H9 (cell line): ENCODE results near the gene KCNJ15. TPM values are rescaled to one million over a fixed set of nuclear protein-coding genes. Genes with fewer than 3 reads are reported as not detected.

ENCODE experiments used
- DNase-seq: peaks from one replicate; pipeline ENCODE4 v3.0.0-alpha.2; 2017
- H2AFZ ChIP-seq: one replicate; pipeline ENCODE4 v1.6.1; 2013; ENCODE audit warnings: mild to moderate bottlenecking, low read length, control low read depth, moderate library complexity
- H2AK5ac ChIP-seq: 2 replicates; pipeline ENCODE4 v1.6.1; 2013; ENCODE audit warnings: low read length, control low read depth, mixed read lengths; ENCODE audit not compliant: insufficient read length
- H2BK120ac ChIP-seq: one replicate; pipeline ENCODE4 v1.6.1; 2013; ENCODE audit warnings: low read depth, mild to moderate bottlenecking, low read length, control low read depth, inconsistent platforms; ENCODE audit not compliant: poor library complexity, severe bottlenecking
- H2BK12ac ChIP-seq: 2 replicates; pipeline ENCODE4 v1.6.1; 2013; ENCODE audit warnings: low read length, control low read depth, mixed read lengths, low read depth; ENCODE audit not compliant: insufficient read length
- H2BK15ac ChIP-seq: 2 replicates; pipeline ENCODE4 v1.6.1; 2013; ENCODE audit warnings: low read depth, low read length, control low read depth
- H2BK20ac ChIP-seq: one replicate; pipeline ENCODE4 v1.6.1; 2013; ENCODE audit warnings: low read depth, mild to moderate bottlenecking, low read length, control low read depth, inconsistent platforms; ENCODE audit not compliant: poor library complexity, severe bottlenecking
- H2BK5ac ChIP-seq: 2 replicates; pipeline ENCODE4 v1.6.1; 2013; ENCODE audit warnings: low read length, control low read depth, mixed read lengths; ENCODE audit not compliant: insufficient read length
- H3K14ac ChIP-seq: 2 replicates; pipeline ENCODE4 v1.6.1; 2013; ENCODE audit warnings: low read length, control low read depth; ENCODE audit not compliant: insufficient read depth
- H3K18ac ChIP-seq: 2 replicates; pipeline ENCODE4 v1.6.1; 2013; ENCODE audit warnings: low read depth, mild to moderate bottlenecking, mixed read lengths, low read length, control low read depth; ENCODE audit not compliant: insufficient read length
- H3K23ac ChIP-seq: 2 replicates; pipeline ENCODE4 v1.6.1; 2013; ENCODE audit warnings: low read length, control low read depth, mixed read lengths, low read depth; ENCODE audit not compliant: insufficient read length
- H3K23me2 ChIP-seq: 2 replicates; pipeline ENCODE4 v1.6.1; 2013; ENCODE audit warnings: low read depth, mild to moderate bottlenecking, mixed read lengths, low read length, control low read depth; ENCODE audit not compliant: insufficient read length, poor library complexity, severe bottlenecking
- H3K27ac ChIP-seq: 2 replicates; pipeline ENCODE4 v1.5.1; 2013; ENCODE audit warnings: low read length, control low read depth, mixed read lengths, low read depth; ENCODE audit not compliant: insufficient read length
- H3K27me3 ChIP-seq: 2 replicates; pipeline ENCODE4 v1.6.1; 2013; ENCODE audit warnings: low read length, control low read depth, inconsistent platforms; ENCODE audit not compliant: insufficient read depth
- H3K4ac ChIP-seq: 2 replicates; pipeline ENCODE4 v1.6.1; 2013; ENCODE audit warnings: low read depth, mild to moderate bottlenecking, control low read depth, inconsistent platforms, low read length, moderate library complexity
- H3K4me1 ChIP-seq: 2 replicates; pipeline ENCODE4 v1.6.1; 2013; ENCODE audit warnings: low read length, control low read depth, inconsistent platforms; ENCODE audit not compliant: insufficient read depth
- H3K4me2 ChIP-seq: 2 replicates; pipeline ENCODE4 v1.6.1; 2013; ENCODE audit warnings: low read length, control low read depth, mixed read lengths; ENCODE audit not compliant: insufficient read length, insufficient read depth
- H3K56ac ChIP-seq: 2 replicates; pipeline ENCODE4 v1.6.1; 2013; ENCODE audit warnings: low read depth, mild to moderate bottlenecking, mixed read lengths, low read length, control low read depth; ENCODE audit not compliant: insufficient read length
- H3K79me1 ChIP-seq: 2 replicates; pipeline ENCODE4 v1.6.1; 2013; ENCODE audit warnings: low read depth, mild to moderate bottlenecking, moderate library complexity, low read length, control low read depth, inconsistent platforms; ENCODE audit not compliant: insufficient read depth, poor library complexity, severe bottlenecking
- H3K79me2 ChIP-seq: 2 replicates; pipeline ENCODE4 v1.6.1; 2013; ENCODE audit warnings: low read length, control low read depth, inconsistent platforms; ENCODE audit not compliant: insufficient read depth
- H3K9ac ChIP-seq: 2 replicates; pipeline ENCODE4 v1.6.1; 2013; ENCODE audit warnings: low read length, control low read depth, mixed read lengths; ENCODE audit not compliant: insufficient read length; ENCODE audit errors: extremely low read depth
- H3K9me3 ChIP-seq: one replicate; pipeline ENCODE4 v1.6.1; 2013; ENCODE audit warnings: low read depth, low read length, inconsistent platforms; ENCODE audit not compliant: control insufficient read depth
- H3T11ph ChIP-seq: one replicate; pipeline ENCODE4 v1.6.1; 2013; ENCODE audit warnings: mild to moderate bottlenecking, low read length, control low read depth, inconsistent platforms
- H4K20me1 ChIP-seq: one replicate; pipeline ENCODE4 v1.6.1; 2013; ENCODE audit not compliant: control insufficient read depth, insufficient read length, insufficient read depth
- H4K5ac ChIP-seq: 2 replicates; pipeline ENCODE4 v1.6.1; 2013; ENCODE audit warnings: low read depth, mild to moderate bottlenecking, mixed read lengths, low read length, control low read depth; ENCODE audit not compliant: insufficient read length
- H4K8ac ChIP-seq: replicated peaks from 2 replicates; pipeline ENCODE4 v1.6.1; 2013; ENCODE audit warnings: low read length, control low read depth, mixed read lengths, low read depth; ENCODE audit not compliant: insufficient read length
- H4K91ac ChIP-seq: 2 replicates; pipeline ENCODE4 v1.6.1; 2013; ENCODE audit warnings: low read depth, mild to moderate bottlenecking, moderate library complexity, mixed read lengths, low read length, control low read depth; ENCODE audit not compliant: insufficient read length
- H3K27ac Mint-ChIP-seq, 3 experiments: 2 replicates in 2 of 3; 3 replicates in 1 of 3; pipeline ENCODE4 v1.8.0; 2020 to 2021; ENCODE audit warnings: mixed read lengths in 3 of 3, mild to moderate bottlenecking in 1 of 3, moderate library complexity in 1 of 3
- H3K27me3 Mint-ChIP-seq: 2 replicates; pipeline ENCODE4 v1.8.0; 2021; ENCODE audit warnings: low read depth, mild to moderate bottlenecking, moderate library complexity, mixed read lengths
- H3K36me3 Mint-ChIP-seq, 3 experiments: 2 replicates in 2 of 3; 3 replicates in 1 of 3; pipeline ENCODE4 v1.8.0; 2020 to 2021; ENCODE audit warnings: low read depth in 3 of 3, mixed read lengths in 3 of 3; ENCODE audit not compliant: insufficient read depth in 1 of 3
- H3K4me1 Mint-ChIP-seq, 2 experiments: 2 replicates each; pipeline ENCODE4 v1.8.0; 2020; ENCODE audit warnings: mixed read lengths in 2 of 2
- H3K4me3 Mint-ChIP-seq, 2 experiments: 2 replicates in 1 of 2; 3 replicates in 1 of 2; pipeline ENCODE4 v1.8.0; 2020 to 2021; ENCODE audit warnings: mild to moderate bottlenecking in 2 of 2, mixed read lengths in 2 of 2, moderate library complexity in 1 of 2
- H3K9me3 Mint-ChIP-seq, 2 experiments: 2 replicates in 1 of 2; 3 replicates in 1 of 2; pipeline ENCODE4 v1.8.0; 2020; ENCODE audit warnings: mild to moderate bottlenecking in 2 of 2, mixed read lengths in 2 of 2, moderate library complexity in 1 of 2
- CTCF ChIP-seq: fragments of 200-600 bp; sonication (generic); conservative IDR thresholded peaks from 3 replicates; pipeline ENCODE4 v1.8.0; 2021; ENCODE audit warnings: antibody characterized with exemption, mild to moderate bottlenecking
- WGBS: extraction: QIAGEN DNeasy Blood & Tissue Kit; methylation state at CpG from one replicate; pipeline ENCODE4 v1.1.7; 2013; ENCODE audit warnings: missing lambda C conversion rate, low lambda C conversion rate, mixed read lengths; ENCODE audit not compliant: insufficient read length; ENCODE audit errors: extremely low coverage; 5-methylcytosine and 5-hydroxymethylcytosine counted together
- total RNA-seq: library from RNA; stranded (reverse); gene quantifications from 2 replicates; pipeline ENCODE4 v1.2.1, GENCODE V29; 2021

Gene KCNJ15
- total RNA-seq, 1 experiment from 2014 or later, result not detected

- H3K4ac ChIP-seq, result no peak overlapping the region
- H3K4me1 ChIP-seq, result no peaks in the 10 kb centered on the region
- no peaks in the 10 kb centered on the region for H3K79me1 ChIP-seq
- H4K20me1 ChIP-seq, result no peaks in the 10 kb centered on the region
- H3K9me3 ChIP-seq, result no peaks in the 10 kb centered on the region
- no peaks in the 10 kb centered on the region for H3K79me2 ChIP-seq
- H4K91ac ChIP-seq, result no peak overlapping the region
- no peak overlapping the region for H3K9ac ChIP-seq
- no peak overlapping the region for H2BK20ac ChIP-seq
- Mint-ChIP-seq H3K27ac (no peak overlapping the region), H3K9me3 (peaks cover 0 to 4% of the 10 kb centered on the region in 2 experiments; a peak in 2 of 5 replicates), H3K36me3 (no peaks in the 10 kb centered on the region), H3K4me1 (no peaks in the 10 kb centered on the region), H3K27me3 (no peaks in the 10 kb centered on the region), H3K4me3 (no peak overlapping the region)
- H3K23ac ChIP-seq, result no peak overlapping the region
- H2BK12ac ChIP-seq, result no peak overlapping the region
- H2AK5ac ChIP-seq, result no peak overlapping the region
- H3K56ac ChIP-seq, result no peak overlapping the region
- H3K18ac ChIP-seq, result no peak overlapping the region
- WGBS, result no CpG with 5 or more reads among the region's 7 CpGs
- no peak overlapping the region for H3K14ac ChIP-seq
- H4K8ac ChIP-seq, result no peak overlapping the region
- no peaks in the 10 kb centered on the region for H3K27me3 ChIP-seq
- no peak overlapping the region for H2AFZ ChIP-seq
- no peak for TF ChIP-seq CTCF
- DNase-seq, result no peak
- H4K5ac ChIP-seq, result no peak overlapping the region
- H3K27ac ChIP-seq, result no peak overlapping the region
- H3K4me2 ChIP-seq, result no peak overlapping the region
- H2BK120ac ChIP-seq, result no peak overlapping the region
- no peaks in the 10 kb centered on the region for H3K23me2 ChIP-seq
- H2BK15ac ChIP-seq, result no peak overlapping the region; the same call in 1 of the 2 replicates
- H2BK5ac ChIP-seq, result no peak overlapping the region
- H3T11ph ChIP-seq, result no peak overlapping the region
These were observed 12.9 kb upstream of the KCNJ15 start for GRCh38 chr21:38243732-38244406.
